ENCODE results near the gene SLC6A13. TPM values are rescaled to one million over a fixed set of nuclear protein-coding genes. Genes with fewer than 3 reads are reported as not detected.
"Not testable (repeated sequence)": the region's sequence is repeated elsewhere in the genome, so short reads cannot be mapped to it uniquely, and the experiment has no call there.

SLC6A13 gene
- total RNA-seq, 1 donor from 2014 or later: not detected

DNA sequence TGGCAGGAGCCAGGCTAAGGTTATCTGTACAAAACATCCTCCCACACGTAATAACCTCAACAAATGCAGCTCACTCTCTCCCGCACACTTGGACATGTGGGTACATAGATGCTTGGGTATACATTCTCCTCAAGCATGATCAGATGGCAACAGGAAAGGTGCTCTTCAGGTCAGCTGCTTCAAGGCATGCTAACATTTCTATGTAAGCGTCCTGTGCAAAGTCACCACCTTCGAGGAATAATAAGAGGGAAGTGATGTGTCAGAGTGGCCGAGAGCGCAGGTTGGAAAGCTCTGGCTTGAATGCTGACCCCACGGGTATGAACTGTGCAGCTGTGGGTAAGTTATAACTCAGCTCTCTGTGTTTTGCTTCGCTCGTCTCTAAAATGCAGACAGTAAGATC is 24.5 kb downstream of the SLC6A13 start:
- intact Hi-C loops (cut with DNase I): no loop called here
- no peak overlapping the region for H3K27ac ChIP-seq
- no peaks in the 10 kb centered on the region for H3K36me3 ChIP-seq
- DNase-seq (ENCODE audit: low spot score in 2 of 2): no peak
- no peaks in the 10 kb centered on the region for H3K27me3 ChIP-seq
- peaks cover 0 to 12% of the 10 kb centered on the region in 2 donors for H3K9me3 ChIP-seq
- no peak overlapping the region for H3K4me3 ChIP-seq
- H3K4me1 ChIP-seq: no peaks in the 10 kb centered on the region
- TF ChIP-seq, protein P1, sequence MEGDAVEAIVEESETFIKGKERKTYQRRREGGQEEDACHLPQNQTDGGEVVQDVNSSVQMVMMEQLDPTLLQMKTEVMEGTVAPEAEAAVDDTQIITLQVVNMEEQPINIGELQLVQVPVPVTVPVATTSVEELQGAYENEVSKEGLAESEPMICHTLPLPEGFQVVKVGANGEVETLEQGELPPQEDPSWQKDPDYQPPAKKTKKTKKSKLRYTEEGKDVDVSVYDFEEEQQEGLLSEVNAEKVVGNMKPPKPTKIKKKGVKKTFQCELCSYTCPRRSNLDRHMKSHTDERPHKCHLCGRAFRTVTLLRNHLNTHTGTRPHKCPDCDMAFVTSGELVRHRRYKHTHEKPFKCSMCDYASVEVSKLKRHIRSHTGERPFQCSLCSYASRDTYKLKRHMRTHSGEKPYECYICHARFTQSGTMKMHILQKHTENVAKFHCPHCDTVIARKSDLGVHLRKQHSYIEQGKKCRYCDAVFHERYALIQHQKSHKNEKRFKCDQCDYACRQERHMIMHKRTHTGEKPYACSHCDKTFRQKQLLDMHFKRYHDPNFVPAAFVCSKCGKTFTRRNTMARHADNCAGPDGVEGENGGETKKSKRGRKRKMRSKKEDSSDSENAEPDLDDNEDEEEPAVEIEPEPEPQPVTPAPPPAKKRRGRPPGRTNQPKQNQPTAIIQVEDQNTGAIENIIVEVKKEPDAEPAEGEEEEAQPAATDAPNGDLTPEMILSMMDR (IDR thresholded peaks at IDR 0.05): no peak

DNA sequence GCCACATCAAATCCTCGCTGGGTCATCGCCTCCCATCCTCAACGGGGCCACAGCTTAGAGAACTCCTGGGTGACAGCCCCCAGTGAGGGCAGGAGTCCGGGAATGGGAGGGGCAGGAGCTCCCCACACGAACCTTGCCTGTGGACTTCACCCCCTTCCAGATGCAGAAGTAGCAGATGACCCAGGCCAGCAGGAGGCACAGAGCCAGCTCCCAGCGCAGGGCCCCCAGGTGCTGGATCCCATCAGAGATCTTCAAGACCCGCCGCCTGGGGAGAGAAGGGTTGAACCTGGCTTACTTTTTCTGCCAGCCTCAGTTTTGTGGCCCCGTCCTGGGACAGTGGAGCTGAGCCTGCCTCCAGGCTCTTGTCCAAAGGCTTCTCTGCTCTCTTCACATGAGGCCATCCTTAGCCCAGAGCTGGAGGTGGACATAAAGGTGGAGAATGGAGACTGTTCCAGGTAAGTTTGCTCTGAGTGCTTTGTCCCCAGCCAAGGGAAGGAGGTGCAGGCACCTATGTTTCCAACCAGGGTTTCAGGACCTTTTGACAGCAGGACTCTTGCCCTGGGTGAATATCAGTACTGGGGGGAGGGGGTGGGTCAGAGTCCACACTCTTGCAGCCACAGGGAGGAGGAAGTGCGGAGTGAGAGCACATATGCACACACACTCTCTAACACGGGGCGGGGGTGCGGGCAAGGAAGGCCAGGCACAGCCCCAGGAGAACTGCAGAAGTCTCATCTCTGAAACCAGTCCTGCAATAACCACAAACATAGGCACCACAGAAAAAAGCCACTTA is 25.4 kb downstream of the SLC6A13 start:
- TF ChIP-seq, protein P1 (IDR thresholded peaks at IDR 0.05): no peak
- DNase-seq (ENCODE audit: low spot score in 2 of 2): peak in 1 of 2 donors; percentile 33
- H3K4me1 ChIP-seq: no peaks in the 10 kb centered on the region
- intact Hi-C loops (cut with DNase I): no loop called here
- H3K36me3 ChIP-seq: no peaks in the 10 kb centered on the region
- peaks cover 0 to 12% of the 10 kb centered on the region in 2 donors for H3K9me3 ChIP-seq
- H3K4me3 ChIP-seq: no peak overlapping the region
- H3K27me3 ChIP-seq: no peaks in the 10 kb centered on the region
- H3K27ac ChIP-seq: no peak overlapping the region

DNA sequence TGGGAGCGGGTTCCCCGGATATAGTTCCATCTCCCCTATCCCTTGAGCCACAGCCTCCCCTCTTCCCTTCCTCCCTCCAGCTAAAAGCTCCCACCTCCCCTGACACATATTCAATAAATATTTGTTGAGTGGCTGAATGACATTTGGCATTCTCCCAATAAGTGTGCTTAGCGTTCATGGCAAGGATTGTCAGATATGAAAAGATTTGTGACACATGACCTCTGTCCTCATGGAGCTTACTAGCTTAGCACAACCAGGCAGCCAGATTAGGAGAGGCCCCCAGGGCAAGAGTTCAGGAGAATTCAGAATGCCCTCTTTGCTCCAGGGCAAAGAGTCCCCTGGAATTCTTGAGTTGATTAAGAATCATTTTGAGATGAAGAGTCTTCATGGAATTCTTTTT is 26.2 kb downstream of the SLC6A13 start:
- Histone ChIP-seq H3K4me1 (no peaks in the 10 kb centered on the region), H3K9me3 (peaks cover 0 to 12% of the 10 kb centered on the region in 2 donors), H3K36me3 (no peaks in the 10 kb centered on the region), H3K27ac (no peak overlapping the region), H3K4me3 (no peak overlapping the region), H3K27me3 (no peaks in the 10 kb centered on the region)
- intact Hi-C loops (cut with DNase I): no loop called here
- TF ChIP-seq, protein P1 (IDR thresholded peaks at IDR 0.05): no peak
- DNase-seq (ENCODE audit: low spot score in 2 of 2): no peak

DNA sequence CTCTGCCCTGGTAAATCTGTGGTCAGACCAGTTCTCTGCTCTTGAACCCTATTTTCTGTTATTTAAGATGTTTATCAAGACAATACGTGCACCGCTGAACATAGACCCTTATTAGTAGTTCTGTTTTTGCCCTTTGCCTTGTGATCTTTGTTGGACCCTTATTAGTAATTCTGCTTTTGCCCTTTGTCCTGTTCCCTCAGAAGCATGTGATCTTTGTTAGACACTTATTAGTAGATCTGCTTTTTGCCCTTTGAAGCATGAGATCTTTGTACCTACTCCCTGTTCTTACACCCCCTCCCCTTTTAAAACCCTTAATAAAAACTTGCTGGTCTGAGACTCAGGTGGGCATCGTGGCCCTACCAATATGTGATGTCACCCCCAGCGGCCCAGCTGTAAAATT is 26.7 kb downstream of the SLC6A13 start:
- H3K4me3 ChIP-seq; DNase-seq (ENCODE audit: low spot score in 2 of 2); H3K27ac ChIP-seq; H3K36me3 ChIP-seq; intact Hi-C loops (cut with DNase I); H3K4me1 ChIP-seq; H3K27me3 ChIP-seq: not testable (repeated sequence)
- peaks cover 0 to 12% of the 10 kb centered on the region in 2 donors for H3K9me3 ChIP-seq

DNA sequence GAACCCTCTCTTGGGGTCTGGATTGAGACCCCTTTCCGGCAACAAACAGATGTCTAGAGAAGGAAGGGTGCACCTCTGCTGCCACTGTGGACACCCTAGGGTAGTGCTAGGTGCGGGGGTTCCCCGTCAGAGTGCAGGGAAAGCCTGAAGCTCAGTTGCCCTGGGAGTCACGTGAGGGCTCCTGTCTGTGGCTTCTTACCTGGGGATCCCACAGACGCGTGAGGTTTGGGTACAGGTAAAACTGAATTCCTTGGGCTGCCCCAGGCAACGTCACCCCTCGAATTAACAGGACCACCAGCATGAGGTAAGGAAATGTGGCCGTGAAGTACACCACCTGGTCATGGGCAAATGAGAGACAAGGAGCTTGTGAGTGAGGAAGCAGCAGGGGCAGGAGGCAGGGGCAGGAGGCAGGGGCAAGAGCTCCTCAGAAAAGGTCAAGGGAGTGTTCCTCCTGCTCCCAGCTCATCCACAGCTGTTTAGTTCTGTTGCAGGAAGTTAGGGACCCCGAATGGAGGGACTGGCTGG is 27.7 kb downstream of the SLC6A13 start:
- no peaks in the 10 kb centered on the region for H3K27me3 ChIP-seq
- H3K4me1 ChIP-seq: no peaks in the 10 kb centered on the region
- peaks cover 0 to 12% of the 10 kb centered on the region in 2 donors for H3K9me3 ChIP-seq
- H3K36me3 ChIP-seq: no peaks in the 10 kb centered on the region
- no peak overlapping the region for H3K4me3 ChIP-seq
- no peak overlapping the region for H3K27ac ChIP-seq
- TF ChIP-seq, protein P1 (IDR thresholded peaks at IDR 0.05): no peak
- peak in 1 of 2 donors; percentile 53 for DNase-seq (ENCODE audit: low spot score in 2 of 2)
- intact Hi-C loops (cut with DNase I): no loop called here

DNA sequence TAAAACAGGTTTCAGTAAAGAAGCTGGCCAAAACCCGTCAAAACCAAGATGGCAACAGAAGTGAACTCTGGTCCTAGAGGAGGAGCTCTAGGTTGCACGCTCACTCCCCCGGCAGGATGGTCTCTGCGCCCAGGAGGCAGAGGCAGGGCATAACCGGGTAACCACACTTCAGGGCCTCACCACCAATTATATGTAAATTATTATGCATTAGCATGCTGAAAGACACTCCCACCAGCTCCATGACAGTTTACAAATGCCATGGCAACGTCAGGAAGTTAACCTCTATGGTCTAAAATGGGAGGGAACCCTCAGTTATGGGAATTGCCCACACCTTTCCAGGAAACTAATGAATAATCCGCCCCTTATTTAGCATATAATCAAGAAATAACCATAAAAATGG is 28.6 kb downstream of the SLC6A13 start:
- intact Hi-C loops (cut with DNase I): no loop called here
- TF ChIP-seq, protein P1 (IDR thresholded peaks at IDR 0.05): no peak
- Histone ChIP-seq H3K4me1 (no peaks in the 10 kb centered on the region), H3K27ac (no peak overlapping the region), H3K36me3 (no peaks in the 10 kb centered on the region), H3K9me3 (peaks cover 0 to 12% of the 10 kb centered on the region in 2 donors), H3K27me3 (no peaks in the 10 kb centered on the region), H3K4me3 (no peak overlapping the region)
- DNase-seq (ENCODE audit: low spot score in 2 of 2): no peak
